GM06990 (cell line): ENCODE results near the gene FBXO8.

ENCODE experiments used
- DNase-seq: peaks from one replicate; pipeline ENCODE4 v3.0.0-alpha.2; 2011; ENCODE audit not compliant: insufficient read length; ENCODE audit errors: extremely low read depth
- H3K27me3 ChIP-seq: replicated peaks from 2 replicates; pipeline ENCODE4 v1.6.0; 2011; ENCODE audit warnings: low read length; ENCODE audit not compliant: control insufficient read depth, insufficient read depth
- H3K36me3 ChIP-seq: 2 replicates; pipeline ENCODE4 v1.5.1; 2011; ENCODE audit warnings: low read length; ENCODE audit not compliant: control insufficient read depth, insufficient read depth
- H3K4me3 ChIP-seq: replicated peaks from 2 replicates; pipeline ENCODE4 v1.5.1; 2011; ENCODE audit warnings: low read depth, mild to moderate bottlenecking, control low read depth, low read length
- CTCF ChIP-seq: IDR thresholded peaks from 2 replicates; pipeline ENCODE4 v1.5.1; 2011; ENCODE audit warnings: low read length, control low read depth, mild to moderate bottlenecking, inconsistent platforms; ENCODE audit not compliant: insufficient read depth, poor library complexity, severe bottlenecking

The FBXO8 gene

GRCh38 chr4:174190832-174191500 is 92.5 kb downstream of the FBXO8 start:
- no peaks in the 10 kb centered on the region for H3K36me3 ChIP-seq
- no peak for DNase-seq
- H3K4me3 ChIP-seq = no peak overlapping the region
- TF ChIP-seq CTCF = no peak
- H3K27me3 ChIP-seq = no peaks in the 10 kb centered on the region

GRCh38 chr4:174189392-174190015 is 94.0 kb downstream of the FBXO8 start:
- no peaks in the 10 kb centered on the region for H3K27me3 ChIP-seq
- no peak for DNase-seq
- H3K4me3 ChIP-seq = no peak overlapping the region
- no peaks in the 10 kb centered on the region for H3K36me3 ChIP-seq
- TF ChIP-seq CTCF = no peak
